Body of pancreas (tissue), 4 donors: ENCODE results near the gene HTR3B.

ENCODE experiments used
- CTCF ChIP-seq, 7 experiments: fragments of 450-650 bp in 4 of 7; fragments of 200-600 bp in 3 of 7; sonication (generic) in 3 of 7; IDR thresholded peaks; one replicate each; pipeline ENCODE4 v1.5.1; 2016 to 2019; ENCODE audit warnings: antibody characterized with exemption in 7 of 7
- POLR2A ChIP-seq, 3 donors: fragments of 450-650 bp; IDR thresholded peaks; one replicate each; pipeline ENCODE4 v1.6.1; 2016; ENCODE audit warnings: antibody characterized with exemption in 3 of 3, mild to moderate bottlenecking in 2 of 3

GRCh38 chr11:113859665-113860064, 44.9 kb upstream of the HTR3B start:
- no peak for TF ChIP-seq CTCF (IDR thresholded peaks at IDR 0.05)
- no peak for TF ChIP-seq POLR2A (IDR thresholded peaks at IDR 0.05)
